Glomerular endothelial cell (primary cell): Measurements from ENCODE around the gene OLFM4. TPM values are rescaled to one million over a fixed set of nuclear protein-coding genes. Genes with fewer than 3 reads are reported as not detected.

ENCODE experiments used
- DNase-seq: peaks from one replicate; pipeline ENCODE4 v3.0.0-alpha.2; 2011; ENCODE audit warnings: low read depth, low spot score; ENCODE audit errors: extremely low read depth
- total RNA-seq: library from RNA; depleted of rRNA; stranded (reverse); fragments of >200 nt; gene quantifications from 2 replicates; pipeline ENCODE4 v1.2.3, GENCODE V29; 2015

Gene OLFM4
- total RNA-seq, 1 donor from 2014 or later, result not detected

DNA sequence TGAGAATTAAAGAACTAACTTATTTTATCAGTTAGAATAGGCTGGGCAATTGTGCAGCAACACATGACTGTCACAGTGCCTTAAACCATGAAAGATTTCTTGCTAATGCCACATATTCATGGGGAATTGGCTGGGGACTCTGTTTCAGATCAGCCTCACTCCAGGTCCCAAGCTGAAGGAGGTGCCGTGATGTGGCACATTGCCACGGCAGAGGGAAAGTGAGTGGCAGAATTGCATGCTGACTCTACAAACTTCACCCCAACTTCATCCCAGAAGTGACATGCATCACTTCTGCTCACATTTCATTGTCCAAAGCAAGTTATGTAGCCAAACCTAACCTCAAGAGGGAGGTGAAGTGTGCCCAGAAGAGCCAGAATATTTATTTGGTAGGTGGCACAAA is 37.8 kb downstream of the OLFM4 start:
- DNase-seq, result no peak

DNA sequence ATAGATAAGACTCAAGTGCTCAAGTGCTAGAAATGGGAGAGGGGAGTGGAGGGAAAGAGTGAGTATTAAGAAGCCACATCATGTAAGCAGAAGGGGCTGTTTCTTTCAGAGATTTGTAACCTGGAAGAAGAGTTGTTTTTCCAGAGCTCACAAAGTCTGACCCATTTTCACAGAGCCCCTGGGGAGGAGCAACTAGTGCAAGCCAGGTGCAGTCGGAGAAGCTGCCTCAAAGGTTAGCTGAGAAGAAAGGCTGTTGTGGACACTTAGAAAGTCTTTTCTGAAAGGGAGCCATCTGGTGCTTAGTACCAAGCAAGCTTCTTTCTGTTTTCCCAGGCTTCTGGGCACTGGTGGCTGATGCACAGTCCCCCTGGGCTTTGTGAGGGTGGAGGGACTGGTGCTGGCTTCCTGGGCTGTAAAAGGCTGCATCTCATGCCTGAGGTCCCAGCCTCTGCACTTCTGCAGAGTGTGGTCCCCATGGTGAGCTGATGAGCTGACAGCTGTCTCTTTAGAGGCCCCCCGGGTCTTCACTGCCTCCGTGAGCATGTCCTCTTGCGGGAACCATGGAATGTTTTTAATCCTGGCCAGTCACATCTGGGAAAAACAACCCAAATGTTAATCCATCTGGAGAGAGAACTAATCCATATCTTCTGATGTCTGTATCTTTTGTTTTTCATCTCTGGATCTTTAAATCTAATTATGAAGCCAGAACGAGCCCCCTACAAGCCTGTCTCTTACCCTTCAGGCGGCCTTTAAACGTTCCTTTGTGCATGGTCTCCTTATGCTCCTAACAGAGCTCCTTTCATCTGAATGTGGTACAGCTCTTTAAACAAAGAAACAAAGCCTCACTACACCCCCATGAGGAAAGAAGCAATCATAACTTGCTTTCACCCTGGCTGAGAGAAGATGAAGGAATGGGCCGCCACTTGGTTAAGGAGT is 40.2 kb downstream of the OLFM4 start:
- no peak for DNase-seq

DNA sequence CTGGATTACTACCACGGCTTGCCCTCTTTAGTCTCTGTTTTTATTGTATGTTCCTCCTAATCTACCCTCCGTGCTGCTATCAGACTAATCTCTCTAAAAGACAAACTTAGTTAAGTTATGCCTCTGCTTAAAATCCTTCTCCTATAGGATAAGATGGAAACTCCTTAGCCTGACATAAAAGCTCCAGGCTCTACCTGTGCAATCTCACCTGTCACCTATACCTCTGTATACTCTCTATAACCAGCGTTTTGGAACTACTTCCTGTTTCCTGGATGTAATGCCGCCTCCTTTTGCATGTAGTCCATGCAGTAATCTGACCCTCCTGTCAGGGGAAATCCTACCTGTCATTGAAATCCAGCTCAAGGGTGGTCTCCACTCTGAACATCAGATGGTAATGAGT is 41.2 kb downstream of the OLFM4 start:
- no peak for DNase-seq

DNA sequence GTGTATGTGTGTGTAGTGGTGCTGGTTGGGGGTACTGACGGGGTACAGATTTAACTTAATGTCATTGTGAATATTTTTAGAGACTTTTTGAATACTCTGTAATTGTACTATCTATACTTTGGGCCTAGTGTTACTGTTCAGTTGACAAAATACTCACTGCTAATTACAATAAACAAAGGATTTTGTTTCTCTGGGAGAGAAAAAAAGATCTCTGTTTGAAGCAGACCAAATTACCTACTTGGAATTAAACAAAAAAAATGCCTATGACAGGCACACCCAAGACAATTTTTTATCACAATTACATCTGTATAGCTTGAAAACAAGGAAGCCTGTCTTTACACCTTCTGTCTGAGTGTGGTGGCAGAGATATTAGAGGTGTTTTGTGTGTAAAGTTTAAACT is 45.1 kb downstream of the OLFM4 start:
- DNase-seq, result no peak

DNA sequence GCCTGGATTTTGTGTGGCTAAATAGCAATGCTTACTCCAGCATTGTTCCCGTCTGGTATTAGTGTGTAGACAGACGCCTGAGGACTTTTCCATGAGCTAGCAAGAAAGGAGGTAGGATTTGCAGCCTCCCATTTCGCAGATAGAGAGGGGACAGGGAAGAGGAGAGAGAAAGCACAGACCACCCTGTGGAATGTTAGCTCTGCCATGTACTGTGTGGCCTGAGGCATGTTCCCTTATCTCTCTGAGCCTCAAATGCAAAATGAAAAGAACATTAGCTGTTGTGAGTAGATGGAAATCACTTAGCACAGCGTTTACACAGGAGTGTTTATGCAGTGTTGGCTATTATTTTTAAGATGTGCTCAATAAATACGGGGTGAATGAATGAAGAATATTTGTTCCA is 45.5 kb downstream of the OLFM4 start:
- DNase-seq, result no peak

DNA sequence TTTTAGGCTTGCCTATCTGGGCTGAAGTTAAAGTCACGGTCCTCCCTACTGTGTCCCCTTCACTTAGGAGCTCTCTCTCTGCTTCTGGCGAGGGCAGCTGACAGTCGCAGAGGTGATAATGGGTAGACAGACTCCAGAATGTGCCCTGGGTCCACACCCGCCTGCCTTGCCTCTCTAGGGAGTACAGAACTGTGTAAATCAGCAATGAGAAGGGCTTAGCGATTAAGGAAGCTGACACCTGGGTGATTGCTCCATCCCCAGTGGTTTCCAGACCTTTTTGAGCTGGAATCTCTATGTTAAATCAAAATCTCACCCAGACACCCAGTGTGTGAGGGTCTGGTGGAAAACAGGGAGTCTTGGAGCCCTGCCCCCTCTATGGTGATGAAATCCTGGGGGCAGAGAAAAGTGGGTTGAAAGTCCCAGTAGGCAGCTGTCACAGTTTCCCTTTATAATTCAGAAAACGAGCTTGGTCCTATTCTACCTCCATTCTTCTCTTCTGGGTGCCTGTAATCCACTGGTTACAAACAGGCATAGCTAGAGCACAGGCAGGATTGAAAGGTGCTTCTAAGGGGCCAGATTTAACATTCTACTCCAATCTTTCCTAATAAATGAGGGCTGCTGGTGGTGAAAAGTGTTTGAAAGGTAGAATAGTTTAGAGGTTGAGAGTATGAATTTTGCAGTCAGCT is 46.9 kb downstream of the OLFM4 start:
- DNase-seq, result no peak

DNA sequence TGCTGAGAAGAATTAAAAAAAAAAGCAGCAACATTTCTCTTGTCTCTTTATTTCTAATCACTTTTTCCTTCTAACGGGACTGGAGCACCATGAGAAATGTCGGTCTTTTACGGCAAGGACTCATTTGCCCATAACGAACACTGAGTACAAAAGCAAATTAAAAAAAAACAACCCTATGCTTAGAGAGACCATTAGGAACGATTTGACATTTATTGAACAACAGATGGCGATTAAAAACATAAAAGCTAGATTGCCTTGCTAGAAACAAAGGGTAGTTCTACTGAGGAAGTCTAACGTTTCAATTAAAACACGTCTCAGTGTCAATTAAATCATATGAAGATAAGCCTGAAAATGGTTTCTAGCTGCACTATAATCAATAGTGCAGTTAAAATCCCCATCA is 51.1 kb downstream of the OLFM4 start:
- DNase-seq, result no peak

DNA sequence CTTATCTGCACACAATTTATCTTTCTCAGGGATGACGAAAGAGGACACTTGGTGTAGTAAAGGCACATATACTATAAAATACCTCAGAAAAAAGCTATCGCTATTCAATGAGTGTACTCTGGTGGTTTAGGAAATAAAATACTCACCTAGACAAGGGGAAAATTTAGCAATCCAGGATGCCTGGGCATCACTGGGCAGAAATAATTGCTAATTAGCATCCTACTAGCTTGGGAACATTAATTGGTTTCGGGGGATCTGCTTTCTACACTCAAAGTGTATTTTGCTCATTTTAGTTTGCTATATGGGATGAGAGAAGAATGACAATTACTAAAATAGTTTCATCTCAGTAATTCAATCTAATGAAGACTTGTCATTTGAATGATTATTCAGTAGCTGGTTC is 60.3 kb downstream of the OLFM4 start:
- DNase-seq, result no peak

DNA sequence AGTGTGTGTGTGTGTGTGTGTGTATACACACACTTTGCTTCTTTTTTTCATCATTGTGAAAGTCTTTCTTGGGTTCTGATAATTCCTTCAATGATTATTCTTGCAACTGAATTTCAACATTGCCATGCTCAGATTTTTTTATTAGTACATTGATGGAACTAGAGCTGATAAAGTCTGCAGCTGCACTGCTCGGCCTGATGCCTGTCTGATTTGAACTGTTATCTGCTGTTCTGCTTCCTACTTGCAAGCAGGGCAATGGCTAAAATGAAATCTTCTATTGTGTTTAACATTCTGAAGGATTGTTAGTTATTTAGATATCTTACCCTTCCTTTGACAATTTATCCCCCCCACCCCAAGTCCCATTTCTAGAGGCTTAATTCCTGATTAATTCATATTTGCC is 61.3 kb downstream of the OLFM4 start:
- no peak for DNase-seq

DNA sequence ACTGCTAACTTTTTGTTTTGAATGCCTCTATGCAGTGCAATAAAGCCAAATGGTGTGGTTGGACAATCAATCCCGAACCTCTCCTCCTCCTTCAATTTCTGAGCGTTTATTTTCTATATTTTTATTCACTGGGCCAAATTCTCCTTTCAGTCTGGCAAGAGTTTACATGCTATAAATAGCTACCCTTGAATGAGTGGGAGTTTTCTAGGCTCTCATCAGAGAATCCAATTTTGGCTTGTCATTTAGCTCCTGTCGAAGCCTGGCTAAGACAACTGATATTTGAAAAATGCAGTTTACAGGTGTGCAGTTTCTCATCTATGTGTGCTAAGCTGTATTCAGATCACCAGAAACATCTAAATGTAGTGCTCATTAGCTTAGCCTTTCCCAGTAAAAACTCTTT is 61.8 kb downstream of the OLFM4 start:
- DNase-seq, result no peak

DNA sequence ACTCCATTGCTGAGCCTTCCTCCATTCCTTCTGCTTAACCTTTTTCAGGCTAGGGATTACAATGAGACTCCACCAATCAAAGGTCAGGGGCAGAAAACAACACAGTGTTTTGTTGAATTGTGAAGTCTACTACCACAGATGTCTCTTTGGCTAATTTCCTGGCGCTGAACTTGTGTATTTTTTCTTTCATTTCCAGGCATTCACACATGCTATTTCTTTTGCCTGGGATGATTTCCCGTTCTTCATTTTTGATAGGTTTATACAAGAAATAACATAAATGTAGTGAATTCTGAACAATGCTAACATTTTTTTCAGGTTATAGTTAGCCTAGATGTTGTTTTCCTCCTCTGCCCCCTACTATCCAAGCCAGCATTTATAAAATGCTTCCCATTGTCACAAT is 64.3 kb downstream of the OLFM4 start:
- no peak for DNase-seq

DNA sequence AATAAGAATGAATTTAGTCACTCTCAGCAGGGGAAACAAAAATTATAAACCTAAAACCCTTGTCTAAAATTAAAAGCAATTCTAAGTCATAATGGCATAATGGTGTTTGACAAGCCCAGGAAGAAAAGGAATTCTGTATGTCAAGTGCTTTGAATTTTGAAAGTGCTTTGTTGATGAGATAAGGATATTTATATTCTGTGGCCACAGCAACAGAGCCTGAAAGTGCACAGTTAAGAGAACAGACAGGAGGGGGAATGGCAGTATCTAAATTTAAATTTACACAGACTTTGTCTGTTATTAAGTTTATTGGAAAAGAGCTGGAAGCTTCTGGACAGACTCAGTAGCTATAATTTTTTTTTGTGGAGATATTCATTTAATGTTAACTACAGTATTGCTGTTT is 69.8 kb downstream of the OLFM4 start:
- no peak for DNase-seq

DNA sequence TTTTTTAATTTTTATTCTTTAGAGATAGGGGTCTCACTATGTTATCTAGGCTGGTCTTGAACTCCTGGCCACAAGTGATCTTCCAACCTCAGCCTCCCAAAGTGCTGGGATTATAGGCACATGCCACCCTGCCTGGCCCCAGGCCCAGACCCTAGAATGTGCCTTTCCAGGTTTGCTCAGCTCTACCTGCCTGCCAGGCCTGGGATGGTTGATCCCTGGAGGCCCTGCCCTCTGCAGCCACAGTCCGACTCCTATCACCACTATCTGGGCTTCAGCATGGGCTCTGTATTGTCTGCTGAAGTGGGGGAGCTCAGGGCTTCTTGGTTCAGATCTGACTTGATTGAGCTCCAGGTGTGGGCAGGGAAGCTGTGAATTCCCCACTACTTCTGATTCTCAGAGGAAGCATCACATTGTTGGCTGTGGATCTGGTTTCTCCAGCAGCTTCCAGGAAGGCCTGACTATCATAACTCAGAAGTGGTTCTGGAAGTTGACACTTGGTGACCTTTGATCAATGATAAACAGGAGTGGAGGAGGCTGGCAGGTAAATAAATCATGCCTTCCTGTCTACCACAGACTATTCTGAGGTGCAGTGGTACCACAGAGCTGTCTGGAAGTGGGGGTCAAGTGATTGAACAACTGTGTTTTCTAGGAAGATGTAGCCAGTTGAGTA is 71.9 kb downstream of the OLFM4 start:
- no peak for DNase-seq

Other genes starting within 250 kb of the OLFM4 start
- not detected in 2 replicates for gene PCDH8, start 180.2 kb upstream of the OLFM4 start, total RNA-seq